Vagina (tissue), 2 donors: ENCODE data around the gene REEP6.

Experiments used
- CTCF ChIP-seq, 3 experiments: fragments of 450-650 bp in 2 of 3; fragments of 200-600 bp in 1 of 3; sonication (generic) in 1 of 3; IDR thresholded peaks; one replicate each; pipeline ENCODE4 v1.5.1; 2017 to 2019; ENCODE audit warnings: antibody characterized with exemption in 3 of 3, mild to moderate bottlenecking in 2 of 3, moderate library complexity in 2 of 3
- POLR2A ChIP-seq, 2 donors: fragments of 450-650 bp; IDR thresholded peaks; one replicate each; pipeline ENCODE4 v1.6.1; 2017; ENCODE audit warnings: antibody characterized with exemption in 2 of 2, mild to moderate bottlenecking in 2 of 2, moderate library complexity in 2 of 2
- POLR2AphosphoS5 ChIP-seq, 2 donors: sonication (generic); formaldehyde crosslinking; IDR thresholded peaks; one replicate each; pipeline ENCODE4 v1.9.0; 2017; ENCODE audit warnings: antibody characterized with exemption in 2 of 2, mild to moderate bottlenecking in 2 of 2, low read depth in 1 of 2; ENCODE audit not compliant: insufficient read depth in 1 of 2

- TF ChIP-seq CTCF (IDR thresholded peaks at IDR 0.05) (no peak), POLR2A (IDR thresholded peaks at IDR 0.05) (no peak), POLR2AphosphoS5 (IDR thresholded peaks at IDR 0.05; ENCODE audit: insufficient read depth in 1 of 2, low read depth in 1 of 2) (no peak)
Observed at GRCh38 chr19:1470055-1470304, 21.0 kb upstream of the REEP6 start.
